Measurements from ENCODE around the gene TSTD1. TPM values are rescaled to one million over a fixed set of nuclear protein-coding genes. Genes with fewer than 3 reads are reported as not detected.

Gene TSTD1
- total RNA-seq, 1 donor = 0.90 TPM

DNA sequence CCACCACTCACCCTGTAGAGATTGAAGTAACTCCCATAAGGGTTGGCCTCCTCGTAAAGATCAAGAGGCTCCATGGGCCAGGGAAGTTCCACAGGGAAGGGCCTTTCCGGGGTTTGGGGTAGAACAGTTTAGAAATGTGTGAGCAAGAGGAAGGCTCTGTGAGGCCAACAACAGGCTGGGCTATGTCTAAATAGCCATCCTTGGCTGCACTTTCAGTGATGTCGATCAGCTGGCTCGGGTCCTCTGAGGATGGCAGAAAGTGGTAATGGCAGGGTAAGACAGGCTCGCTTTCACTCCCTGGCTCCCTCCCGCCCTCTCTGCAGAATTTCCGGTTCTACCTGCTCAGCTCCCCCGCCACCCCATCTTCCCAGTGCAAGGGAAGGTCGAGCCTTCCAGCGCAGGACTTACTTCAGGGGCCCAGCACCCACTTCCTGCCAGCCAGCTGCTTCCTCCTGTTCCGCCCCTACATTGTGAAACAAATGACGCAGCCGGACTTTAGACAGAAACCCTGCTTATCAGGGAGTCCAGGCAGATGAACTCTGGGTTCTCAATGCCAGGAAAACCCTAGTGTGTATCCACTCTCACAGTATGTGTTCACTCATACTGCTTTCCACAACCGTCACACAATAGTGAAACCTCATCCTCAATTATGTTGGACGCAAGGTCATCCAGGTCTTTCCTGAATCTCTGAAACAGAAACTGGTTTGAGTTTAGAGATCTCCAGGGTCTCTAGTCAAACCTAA, 25.1 kb downstream of the TSTD1 start:
- H3K4me3 ChIP-seq (ENCODE audit: low read depth, low read length) = no peak overlapping the region
- TF ChIP-seq, protein P1, sequence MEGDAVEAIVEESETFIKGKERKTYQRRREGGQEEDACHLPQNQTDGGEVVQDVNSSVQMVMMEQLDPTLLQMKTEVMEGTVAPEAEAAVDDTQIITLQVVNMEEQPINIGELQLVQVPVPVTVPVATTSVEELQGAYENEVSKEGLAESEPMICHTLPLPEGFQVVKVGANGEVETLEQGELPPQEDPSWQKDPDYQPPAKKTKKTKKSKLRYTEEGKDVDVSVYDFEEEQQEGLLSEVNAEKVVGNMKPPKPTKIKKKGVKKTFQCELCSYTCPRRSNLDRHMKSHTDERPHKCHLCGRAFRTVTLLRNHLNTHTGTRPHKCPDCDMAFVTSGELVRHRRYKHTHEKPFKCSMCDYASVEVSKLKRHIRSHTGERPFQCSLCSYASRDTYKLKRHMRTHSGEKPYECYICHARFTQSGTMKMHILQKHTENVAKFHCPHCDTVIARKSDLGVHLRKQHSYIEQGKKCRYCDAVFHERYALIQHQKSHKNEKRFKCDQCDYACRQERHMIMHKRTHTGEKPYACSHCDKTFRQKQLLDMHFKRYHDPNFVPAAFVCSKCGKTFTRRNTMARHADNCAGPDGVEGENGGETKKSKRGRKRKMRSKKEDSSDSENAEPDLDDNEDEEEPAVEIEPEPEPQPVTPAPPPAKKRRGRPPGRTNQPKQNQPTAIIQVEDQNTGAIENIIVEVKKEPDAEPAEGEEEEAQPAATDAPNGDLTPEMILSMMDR (IDR thresholded peaks at IDR 0.05; ENCODE audit: insufficient read depth, low read length) = no peak
- DNase-seq (ENCODE audit: low read depth) = peak; percentile 78

DNA sequence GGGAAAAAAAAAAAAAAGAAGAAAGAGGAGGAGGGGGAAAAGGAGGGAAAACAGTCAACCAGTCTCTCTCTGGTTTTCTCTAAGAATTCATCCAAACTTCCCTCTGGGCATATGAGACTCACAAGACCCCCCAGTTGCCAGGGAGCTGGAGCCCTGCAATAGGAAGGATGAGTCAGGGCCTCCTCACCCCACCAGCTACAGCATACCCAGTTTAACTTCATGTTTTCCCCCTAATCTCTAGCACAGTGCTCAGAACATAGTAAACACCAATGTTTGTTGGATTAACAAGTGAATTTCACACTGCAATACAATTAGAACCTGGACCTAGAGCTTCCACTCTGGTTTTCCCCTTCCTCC, 25.7 kb downstream of the TSTD1 start:
- TF ChIP-seq, protein P1 (IDR thresholded peaks at IDR 0.05; ENCODE audit: insufficient read depth, low read length) = no peak
- no peak overlapping the region for H3K4me3 ChIP-seq (ENCODE audit: low read depth, low read length)
- no peak for DNase-seq (ENCODE audit: low read depth)

DNA sequence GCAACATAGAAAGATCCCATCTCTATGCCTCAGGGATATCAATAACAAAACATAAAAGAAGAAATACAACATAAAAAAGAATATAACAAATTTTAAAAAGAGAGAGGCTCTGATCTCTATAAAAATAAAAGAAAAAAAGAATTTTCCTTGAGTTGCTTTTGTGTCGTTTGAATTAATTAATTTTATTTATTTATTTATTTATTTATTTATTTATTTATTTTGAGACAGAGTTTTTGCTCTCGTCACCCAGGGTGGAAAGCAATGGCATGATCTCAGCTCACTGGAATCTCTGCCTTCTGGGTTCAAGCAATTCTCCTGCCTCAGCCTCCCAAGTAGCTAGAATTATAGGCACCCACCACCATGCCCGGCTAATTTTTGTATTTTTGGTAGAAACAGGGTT, 26.3 kb downstream of the TSTD1 start:
- H3K4me3 ChIP-seq (ENCODE audit: low read depth, low read length) = no peak overlapping the region
- DNase-seq (ENCODE audit: low read depth) = no peak
- TF ChIP-seq, protein P1 (IDR thresholded peaks at IDR 0.05; ENCODE audit: insufficient read depth, low read length) = no peak

DNA sequence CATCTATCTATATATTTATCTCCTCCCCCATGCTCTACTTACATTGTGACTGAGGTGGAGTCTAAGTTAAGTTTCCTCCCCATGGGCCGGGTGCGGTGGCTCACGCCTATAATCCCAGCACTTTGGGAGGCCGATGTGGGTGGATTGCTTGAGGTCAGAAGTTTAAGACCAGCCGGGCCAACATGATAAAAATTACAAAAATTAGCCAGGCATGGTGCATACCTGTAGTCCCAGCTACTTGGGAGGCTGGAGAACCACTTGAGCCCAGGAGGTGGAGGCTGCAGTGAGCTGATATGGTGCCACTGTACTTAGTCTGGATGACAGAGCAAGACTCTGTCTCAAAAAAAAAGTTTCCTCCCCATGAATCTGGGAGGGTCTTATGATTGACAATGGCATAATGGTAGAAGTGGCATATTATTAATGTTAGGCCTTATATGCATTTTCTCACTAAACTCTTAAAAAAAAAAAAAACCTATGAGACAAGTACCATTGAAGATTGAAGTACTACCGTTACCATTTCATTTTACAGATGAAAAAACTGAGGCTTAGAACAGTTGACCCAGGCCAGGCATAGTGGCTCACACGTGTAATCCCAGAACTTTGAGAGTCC, 29.1 kb downstream of the TSTD1 start:
- TF ChIP-seq, protein P1 (IDR thresholded peaks at IDR 0.05; ENCODE audit: insufficient read depth, low read length) = no peak
- no peak for DNase-seq (ENCODE audit: low read depth)
- H3K4me3 ChIP-seq (ENCODE audit: low read depth, low read length) = no peak overlapping the region

DNA sequence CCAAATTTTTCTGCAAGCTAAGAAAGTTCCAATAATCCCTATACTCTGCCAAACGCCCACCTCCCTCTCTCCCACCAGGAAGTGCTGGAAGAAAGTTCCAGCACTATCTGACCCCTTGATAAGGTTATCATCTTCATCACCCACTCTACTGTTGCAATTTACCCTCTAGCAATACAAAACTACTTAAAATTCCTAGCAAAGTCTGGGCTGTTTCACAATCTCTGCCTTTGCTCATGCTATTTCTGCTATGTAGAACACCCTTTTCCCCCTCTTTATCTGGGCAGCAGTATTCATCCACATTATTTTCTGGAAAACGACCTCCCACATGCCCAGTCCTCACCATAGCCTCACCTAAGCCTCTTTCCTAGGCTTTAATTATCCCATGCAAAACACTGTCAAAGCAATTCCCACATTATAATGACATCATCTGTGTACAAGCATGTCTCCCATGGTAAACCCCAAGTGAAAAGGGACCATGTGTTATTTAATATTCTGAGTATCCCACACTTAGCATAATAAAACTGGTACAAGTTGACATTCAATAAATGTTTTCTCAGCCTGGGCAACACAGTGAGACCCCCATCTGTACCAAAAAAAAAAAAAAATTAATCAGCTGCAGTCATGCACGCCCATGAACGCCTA, 29.8 kb downstream of the TSTD1 start:
- peak; percentile 67 for DNase-seq (ENCODE audit: low read depth)

DNA sequence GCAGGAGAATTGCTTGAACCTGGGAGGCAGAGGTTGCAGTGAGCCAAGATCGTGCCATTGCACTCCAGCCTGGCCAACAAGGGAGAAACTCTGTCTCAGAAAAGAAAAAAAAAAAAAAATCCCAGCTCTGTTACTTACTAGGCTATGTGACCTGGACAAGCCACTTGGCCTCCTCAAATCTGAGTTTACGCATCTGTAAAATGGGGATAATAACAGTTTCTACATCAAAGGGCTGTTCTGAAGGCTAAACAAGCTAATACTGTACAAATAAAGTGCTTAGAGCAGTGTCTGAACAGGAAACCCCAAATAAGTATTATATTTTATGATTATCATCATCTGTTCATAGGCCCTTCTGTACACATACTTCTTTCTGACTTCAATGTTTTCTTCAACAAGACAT, 31.4 kb downstream of the TSTD1 start:
- DNase-seq (ENCODE audit: low read depth) = no peak
- no peak overlapping the region for H3K4me3 ChIP-seq (ENCODE audit: low read depth, low read length)
- TF ChIP-seq, protein P1 (IDR thresholded peaks at IDR 0.05; ENCODE audit: insufficient read depth, low read length) = no peak

More for the DNA sequence above, 29.8 kb downstream of the TSTD1 start:
- no peak overlapping the region for H3K4me3 ChIP-seq (ENCODE audit: low read depth, low read length)
- TF ChIP-seq, protein P1 (IDR thresholded peaks at IDR 0.05; ENCODE audit: insufficient read depth, low read length) = no peak
